ENCODE data around the gene MANEAL.
A peak's percentile ranks its signal among the peaks of the same experiment; 100 is the strongest.
"Not testable (repeated sequence)": the region's sequence is repeated elsewhere in the genome, so short reads cannot be mapped to it uniquely, and the experiment has no call there.

MANEAL gene

GRCh38 chr1:37793773-37794371 is at the start of gene MANEAL:
Gene MANEAL (plus strand): TSS chr1:37793847. CDS start chr1:37794183, 336 bp downstream.
- no peak for DNase-seq

DNA sequence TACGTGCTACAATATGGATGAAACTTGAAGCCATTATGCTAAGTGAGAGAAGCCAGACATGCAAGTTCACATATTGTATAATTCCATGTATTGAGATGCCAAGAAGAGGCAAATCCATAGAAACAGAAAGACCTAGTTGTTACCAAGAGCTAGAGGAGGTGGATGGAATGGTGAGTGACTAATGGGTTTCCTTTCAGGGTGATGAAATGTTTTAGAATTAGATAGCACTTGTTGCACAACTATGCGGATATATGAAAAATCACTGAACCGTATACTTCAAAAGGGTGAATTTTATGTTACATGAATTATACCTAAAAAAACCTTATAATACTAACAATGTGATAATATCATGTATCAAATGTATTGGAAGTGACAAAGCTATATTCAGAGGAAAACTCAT is 46.8 kb upstream of the MANEAL start:
- DNase-seq: no peak

DNA sequence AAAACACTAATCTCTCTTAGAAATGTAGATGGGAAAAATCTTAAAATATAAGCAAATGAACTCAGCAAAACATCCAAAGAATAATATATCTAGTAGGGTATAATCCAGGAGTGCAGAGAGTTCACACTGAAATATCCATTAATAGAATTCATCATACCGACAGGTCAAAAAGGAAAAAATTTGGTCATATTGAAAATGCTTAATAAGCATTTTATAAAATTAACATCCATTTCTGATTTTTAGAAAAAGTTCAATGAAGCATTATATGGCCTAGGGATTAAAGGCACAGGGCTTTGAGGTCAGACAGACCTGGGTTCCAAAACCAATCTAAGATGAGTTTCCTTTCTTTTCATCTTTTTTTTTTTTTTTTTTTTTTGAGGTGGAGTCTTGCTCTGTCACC is 45.1 kb upstream of the MANEAL start:
- no peak for DNase-seq

GRCh38 chr1:37752213-37752582 is 41.4 kb upstream of the MANEAL start:
- DNase-seq: no peak

DNA sequence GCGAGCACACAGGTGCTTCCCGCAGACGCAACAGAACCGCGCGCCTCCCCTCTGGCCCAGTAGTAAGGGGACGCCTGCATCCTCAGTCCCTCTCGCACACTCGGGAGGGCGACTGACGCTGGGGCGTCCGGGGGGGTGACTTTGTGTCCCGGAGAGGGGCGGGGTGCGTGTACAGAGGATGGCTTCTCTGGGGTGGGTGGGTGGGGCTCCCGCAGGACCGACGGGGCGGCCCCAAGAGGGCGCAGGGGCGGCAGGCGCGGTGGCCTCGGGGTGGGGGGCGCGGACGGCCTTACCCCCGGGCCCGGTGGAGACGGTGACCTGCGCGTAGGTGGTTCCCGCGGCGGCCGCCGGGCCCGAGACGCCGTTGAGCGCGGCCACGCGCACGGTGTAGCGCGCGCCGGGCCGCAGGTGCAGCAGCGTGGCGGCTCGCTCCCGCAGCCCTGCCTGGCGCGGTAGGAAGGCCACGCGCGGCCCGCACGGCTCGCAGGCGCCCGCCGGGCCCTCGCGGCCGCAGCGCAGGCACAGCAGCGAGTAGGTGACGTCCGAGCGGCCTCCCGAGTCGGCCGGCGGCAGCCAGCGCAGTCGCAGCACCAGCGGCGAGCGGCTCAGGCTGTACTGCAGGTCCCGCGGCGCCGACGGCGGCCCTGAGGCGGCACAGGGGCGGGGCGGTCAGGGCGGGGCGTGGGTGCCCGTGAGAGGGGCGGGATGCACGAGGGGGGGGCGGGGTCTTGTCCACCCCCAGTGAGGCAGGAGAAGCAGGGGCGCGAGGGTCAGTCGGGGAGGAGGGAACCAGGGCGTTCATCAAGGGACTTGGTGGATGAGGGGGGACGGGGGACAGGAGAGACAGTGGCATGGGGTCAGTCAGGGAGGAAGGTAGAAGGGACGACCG is 40.8 kb upstream of the MANEAL start:
- DNase-seq: no peak

DNA sequence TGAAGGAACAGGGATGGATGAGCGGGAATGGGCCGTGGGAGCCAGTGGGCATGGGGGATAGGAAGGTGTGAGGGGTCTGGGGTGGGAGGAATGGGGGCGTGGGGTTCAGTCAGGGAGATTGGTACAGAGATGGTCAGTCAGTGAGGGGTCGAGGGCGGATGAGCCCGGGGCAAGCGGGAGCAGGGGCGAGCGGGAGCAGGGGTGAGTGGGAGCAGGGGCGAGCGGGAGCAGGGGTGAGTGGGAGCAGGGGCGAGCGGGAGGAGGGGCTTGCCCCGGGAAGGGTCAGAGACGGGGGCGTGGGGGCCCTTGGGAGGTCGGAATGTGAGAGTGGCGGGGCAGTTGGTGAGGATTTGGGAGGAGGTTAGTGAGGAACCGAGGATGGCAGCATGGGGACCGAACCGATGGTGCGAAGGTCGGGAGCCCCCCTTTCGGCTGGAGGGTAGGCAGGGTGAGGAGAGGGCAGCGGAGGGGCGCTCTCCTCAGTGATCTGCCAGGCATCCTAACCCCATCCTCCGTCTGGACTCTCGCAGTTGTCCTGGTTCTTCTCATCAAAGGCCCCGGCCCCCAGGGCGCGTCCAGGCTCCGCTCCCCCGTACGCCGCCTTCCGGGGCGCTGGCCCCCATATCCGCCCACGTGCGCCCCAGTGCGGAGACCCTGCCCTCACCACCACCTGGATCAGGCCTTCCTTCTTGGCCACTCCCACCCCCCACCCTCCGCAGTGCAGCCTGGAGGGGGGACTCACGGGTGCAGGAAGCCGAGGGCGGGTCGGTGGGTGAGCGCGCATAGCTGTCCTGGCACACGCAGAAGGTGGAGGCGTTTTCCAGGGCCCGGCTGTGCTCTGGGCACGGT is 40.0 kb upstream of the MANEAL start:
- DNase-seq: no peak

DNA sequence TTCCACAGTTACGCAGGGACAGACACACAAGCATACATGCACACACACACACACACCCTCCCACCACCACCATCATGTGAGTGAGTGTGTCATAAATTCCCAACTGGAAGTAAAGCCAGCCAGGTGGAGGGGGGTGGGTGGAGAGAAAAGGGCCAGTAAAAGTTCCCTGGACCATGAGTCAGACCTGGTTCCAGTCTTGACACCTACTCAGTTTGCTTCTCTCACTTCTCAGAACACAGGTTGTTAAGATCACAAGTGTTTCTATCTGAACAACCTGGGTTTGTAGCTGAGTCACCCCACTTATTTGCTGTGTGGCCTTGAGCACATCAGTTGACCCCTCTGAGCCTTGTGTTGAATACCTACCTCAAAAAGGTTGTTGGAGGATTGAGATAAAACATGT is 38.4 kb upstream of the MANEAL start:
- DNase-seq: no peak

DNA sequence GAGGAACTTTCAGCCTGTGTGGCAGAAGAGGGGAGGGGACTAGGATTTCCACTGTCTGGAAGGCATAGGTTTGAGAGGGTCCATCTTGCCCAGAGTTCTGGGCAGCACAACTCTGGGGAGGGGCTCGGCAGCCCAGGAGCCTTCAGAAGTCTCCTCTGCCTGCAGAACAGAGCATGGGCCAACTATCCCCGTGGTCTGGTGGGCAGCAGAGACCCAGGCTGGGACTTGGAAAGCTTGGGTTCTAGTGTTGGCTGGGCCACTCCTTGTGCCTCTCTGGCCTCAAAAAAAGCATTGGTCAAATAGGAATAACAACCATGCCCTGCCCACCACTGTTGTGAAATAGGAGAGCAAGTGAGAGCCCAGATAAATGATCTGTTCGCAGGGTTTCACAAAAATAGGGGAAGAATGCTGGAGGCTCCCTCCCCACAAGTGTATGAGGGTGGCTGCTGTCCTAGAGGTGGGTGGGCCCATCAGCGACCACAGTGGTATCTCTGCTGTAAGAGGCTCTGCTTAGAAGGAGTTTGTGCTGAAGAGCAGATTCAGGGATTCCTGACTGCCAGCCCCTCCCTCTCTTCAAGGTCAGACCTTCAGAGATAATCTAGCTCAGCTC is 37.6 kb upstream of the MANEAL start:
- DNase-seq: no peak

DNA sequence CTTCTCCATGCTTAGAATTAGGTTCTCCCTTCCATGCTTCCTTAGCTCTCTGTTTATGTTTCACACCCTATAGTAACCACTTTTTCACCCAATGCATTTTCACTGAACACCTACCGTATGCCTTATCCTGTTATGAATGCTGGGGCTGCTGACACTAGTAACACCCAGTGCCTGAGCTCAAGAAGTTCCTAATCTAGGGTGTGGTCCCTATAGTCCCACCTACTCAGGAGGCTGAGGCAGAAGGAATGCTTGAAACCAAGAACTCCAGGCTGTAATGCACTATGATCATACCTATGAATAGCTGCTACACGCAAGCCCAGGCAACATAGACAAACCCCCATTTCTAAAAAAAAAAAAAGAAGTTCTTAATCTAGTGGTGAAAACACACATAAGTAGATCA is 34.2 kb upstream of the MANEAL start:
- no peak for DNase-seq

- no peak for DNase-seq
Observed at GRCh38 chr1:37761416-37762095, 32.1 kb upstream of the MANEAL start.

- DNase-seq: no peak
Observed at GRCh38 chr1:37762516-37762915, 31.1 kb upstream of the MANEAL start.

GRCh38 chr1:37763791-37764413 is 29.7 kb upstream of the MANEAL start:
- DNase-seq: no peak

- peak in 1 of 6 experiments; percentile 1 for DNase-seq
Observed at GRCh38 chr1:37764414-37764825, 29.2 kb upstream of the MANEAL start.

GRCh38 chr1:37764888-37765441 is 28.7 kb upstream of the MANEAL start, which contains the start of gene EPHA10:
Gene EPHA10 (minus strand): TSS chr1:37765120. CDS start chr1:37765066, 54 bp downstream.
- DNase-seq: no peak

DNA sequence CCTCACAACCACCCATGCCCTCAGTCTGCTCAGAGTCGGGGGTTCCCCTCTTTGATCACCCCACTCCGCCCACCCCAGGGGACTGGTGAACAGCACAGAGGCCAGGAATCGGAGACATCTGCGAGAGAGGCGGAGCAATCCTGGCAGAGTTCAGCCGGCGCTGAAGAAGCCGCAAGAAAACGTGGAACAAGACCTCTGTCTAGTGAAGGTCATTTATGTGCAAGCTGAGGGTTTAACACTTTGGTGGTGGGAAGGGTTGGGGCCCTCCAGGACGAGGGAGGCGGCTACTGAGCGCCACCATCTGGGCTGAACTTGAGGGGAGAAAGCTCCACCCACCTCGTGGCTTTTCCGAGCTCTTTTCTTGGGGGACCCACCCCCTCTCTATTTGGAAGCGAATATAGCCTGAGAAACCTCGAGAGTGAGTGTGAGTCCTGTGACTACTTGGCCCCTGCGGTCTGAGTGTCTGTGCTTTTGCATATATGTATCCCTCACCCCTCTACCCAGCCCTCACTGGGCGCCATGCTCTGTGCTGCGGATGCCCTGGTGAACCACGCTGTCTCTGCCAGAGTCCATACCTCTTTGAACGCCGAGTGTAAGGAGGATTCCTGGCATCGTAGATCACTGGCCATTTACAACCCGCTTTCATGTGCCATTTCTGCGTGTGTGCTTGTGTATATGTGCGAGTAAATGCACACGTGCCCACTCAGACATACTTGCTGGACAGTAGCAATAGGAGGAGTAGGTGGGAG is 27.6 kb upstream of the MANEAL start:
- DNase-seq: no peak

- DNase-seq: no peak
Observed at GRCh38 chr1:37767488-37767887, 26.2 kb upstream of the MANEAL start.

DNA sequence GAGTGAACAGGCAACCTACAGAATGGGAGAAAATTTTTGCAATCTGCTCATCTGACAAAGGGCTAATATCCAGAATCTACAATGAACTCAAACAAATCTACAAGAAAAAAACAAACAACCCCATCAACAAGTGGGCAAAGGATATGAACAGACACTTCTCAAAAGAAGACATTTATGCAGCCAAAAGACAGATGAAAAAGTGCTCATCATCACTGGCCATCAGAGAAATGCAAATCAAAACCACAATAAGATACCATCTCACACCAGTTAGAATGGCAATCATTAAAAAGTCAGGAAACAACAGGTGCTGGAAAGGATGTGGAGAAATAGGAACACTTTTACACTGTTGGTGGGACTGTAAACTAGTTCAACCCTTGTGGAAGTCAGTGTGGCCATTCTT is 22.2 kb upstream of the MANEAL start:
- not testable (repeated sequence) for DNase-seq

DNA sequence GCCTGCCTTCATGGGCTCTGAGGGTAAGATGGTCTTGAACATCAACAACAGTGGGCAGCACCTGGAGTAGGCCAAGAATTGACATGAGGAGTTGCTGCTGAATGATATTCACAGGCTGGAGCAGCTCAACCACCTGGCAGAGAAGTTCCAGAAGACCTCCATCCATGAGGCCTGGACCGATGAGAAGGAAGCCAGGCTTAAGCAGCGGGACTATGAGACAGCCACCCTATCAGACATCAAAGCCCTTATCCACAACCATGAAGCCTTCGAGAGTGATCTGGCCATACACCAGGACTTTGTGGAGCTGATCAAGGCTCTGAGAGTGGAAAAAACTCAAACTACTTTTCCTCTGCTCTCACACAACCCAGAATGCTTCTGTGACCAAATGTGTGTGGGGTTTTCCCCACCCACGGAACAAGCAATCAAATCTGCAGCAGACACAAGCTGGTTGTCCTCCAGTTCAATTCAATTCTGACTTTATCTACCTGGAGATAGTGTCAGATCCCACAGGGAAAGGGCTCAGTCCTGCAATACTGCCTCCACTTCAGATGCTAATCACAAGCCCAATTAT is 16.6 kb upstream of the MANEAL start:
- no peak for DNase-seq

- DNase-seq: no peak
Observed at GRCh38 chr1:37778654-37779053, 15.0 kb upstream of the MANEAL start.

DNA sequence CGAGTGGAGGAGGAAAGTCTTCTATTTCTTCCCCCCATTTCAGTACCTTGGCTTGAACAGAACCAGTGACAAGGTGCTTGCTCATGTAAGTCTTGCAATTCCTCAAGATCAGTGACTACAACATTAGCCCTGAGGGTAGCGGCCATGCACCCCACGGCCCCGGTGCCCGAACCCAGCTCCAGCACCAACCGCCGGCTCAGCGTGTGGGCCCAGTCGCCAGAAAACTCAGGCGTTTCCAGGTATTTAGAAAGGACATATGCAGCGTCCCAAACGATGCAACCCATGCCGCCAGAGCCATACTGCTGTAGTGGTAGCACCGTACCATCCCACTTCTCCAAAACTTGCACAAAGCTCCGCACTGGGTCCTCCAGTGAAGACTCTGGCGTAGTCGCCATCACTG is 11.2 kb upstream of the MANEAL start:
- DNase-seq: no peak

Data from stimulated activated naive CD4-positive, alpha-beta T cell (primary cell).